CD4-positive, CD25-positive, alpha-beta regulatory T cell (primary cell): ENCODE results near the gene PRSS50. TPM values are rescaled to one million over a fixed set of nuclear protein-coding genes. Genes with fewer than 3 reads are reported as not detected.
A peak's percentile ranks its signal among the peaks of the same experiment; 100 is the strongest.

Source experiments
- ATAC-seq, 2 donors: fragments of 150-1000 bp; cut with Tn5 transposase; one replicate each; pipeline ENCODE4 v1.10.0; 2021; ENCODE audit warnings: low read depth in 2 of 2, moderate number of reproducible peaks in 2 of 2, moderate library complexity in 1 of 2
- DNase-seq, 3 donors: peaks; one replicate each; pipeline versions ENCODE4 v3.0.0 to v3.0.0-alpha.2; 2012 to 2022; ENCODE audit warnings: mixed read lengths in 1 of 3
- H3K27ac ChIP-seq: one replicate; pipeline ENCODE4 v1.7.0; 2013; ENCODE audit warnings: mild to moderate bottlenecking, low read length; ENCODE audit not compliant: insufficient read depth, poor library complexity, severe bottlenecking
- H3K27me3 ChIP-seq: one replicate; pipeline ENCODE4 v1.7.0; 2013; ENCODE audit warnings: low read length; ENCODE audit not compliant: control insufficient read depth, insufficient read depth
- H3K36me3 ChIP-seq: one replicate; pipeline ENCODE4 v1.7.0; 2013; ENCODE audit warnings: mild to moderate bottlenecking, low read length, moderate library complexity; ENCODE audit not compliant: control insufficient read depth, insufficient read depth
- H3K4me1 ChIP-seq: 2 replicates; pipeline ENCODE4 v1.7.0; 2013; ENCODE audit warnings: mild to moderate bottlenecking, low read length; ENCODE audit not compliant: insufficient read depth, control insufficient read depth, poor library complexity, severe bottlenecking
- H3K4me3 ChIP-seq: one replicate; pipeline ENCODE4 v1.7.0; 2013; ENCODE audit warnings: low read depth, mild to moderate bottlenecking, low read length, moderate library complexity
- H3K9me3 ChIP-seq, 2 experiments: 1 replicate in 1 of 2; 2 replicates in 1 of 2; pipeline ENCODE4 v1.7.0; 2013; ENCODE audit warnings: low read length in 2 of 2, mild to moderate bottlenecking in 1 of 2, moderate library complexity in 1 of 2; ENCODE audit not compliant: control insufficient read depth in 2 of 2
- H3K27ac Mint-ChIP-seq, 3 donors: one replicate each; pipeline ENCODE4 v1.8.0; 2020 to 2022; ENCODE audit warnings: mild to moderate bottlenecking in 3 of 3, mixed read lengths in 3 of 3, moderate library complexity in 2 of 3
- H3K27me3 Mint-ChIP-seq: one replicate; pipeline ENCODE4 v1.8.0; 2022; ENCODE audit warnings: mild to moderate bottlenecking, mixed read lengths
- H3K36me3 Mint-ChIP-seq: one replicate; pipeline ENCODE4 v1.8.0; 2020; ENCODE audit warnings: mixed read lengths
- H3K4me1 Mint-ChIP-seq, 4 donors: one replicate each; pipeline ENCODE4 v1.8.0; 2020 to 2022; ENCODE audit warnings: mixed read lengths in 4 of 4, mild to moderate bottlenecking in 1 of 4
- H3K4me3 Mint-ChIP-seq, 4 donors: one replicate each; pipeline ENCODE4 v1.8.0; 2020 to 2022; ENCODE audit warnings: mild to moderate bottlenecking in 4 of 4, mixed read lengths in 4 of 4, moderate library complexity in 3 of 4
- H3K9me3 Mint-ChIP-seq, 7 donors: one replicate each; pipeline ENCODE4 v1.8.0; 2020 to 2022; ENCODE audit warnings: mixed read lengths in 7 of 7, mild to moderate bottlenecking in 3 of 7, moderate library complexity in 2 of 7
- polyA plus RNA-seq, 4 donors: library from polyadenylated mRNA; unstranded; fragments of 300-500 nt; fragmentation: Illumina TruSeq; gene quantifications; one replicate each; pipeline ENCODE4 v1.2.3, GENCODE V29; 2021
- total RNA-seq: library from RNA; stranded (reverse); gene quantifications from one replicate; pipeline ENCODE4 v1.2.3, GENCODE V29; 2022

PRSS50 gene
- total and polyA plus RNA-seq, 5 donors from 2014 or later = not detected

DNA sequence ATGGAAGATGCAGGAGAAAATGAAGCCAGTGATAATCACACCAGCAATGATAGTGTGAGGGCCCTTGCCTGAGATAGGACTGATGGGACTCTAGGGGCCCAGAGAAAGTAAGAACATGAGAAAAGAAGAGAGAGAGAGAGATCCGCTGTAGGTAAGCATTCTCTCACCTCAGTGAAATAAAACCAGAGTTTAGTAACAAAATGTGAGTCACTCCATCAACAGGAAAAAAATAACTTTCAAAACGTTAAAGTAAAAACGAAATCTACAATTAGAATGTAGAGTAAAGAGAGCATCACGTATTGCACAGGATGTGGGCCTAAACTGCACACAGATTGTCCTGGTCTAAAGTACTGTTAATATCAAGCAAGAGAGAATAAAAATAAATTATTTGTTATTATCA is 6.8 kb upstream of the PRSS50 start:
- ATAC-seq = no peak
- H3K27me3 ChIP-seq = peaks cover 2% of the 10 kb centered on the region
- DNase-seq = peak in 1 of 3 donors; percentile 36
- no peak overlapping the region for H3K27ac ChIP-seq
- Mint-ChIP-seq H3K4me1 (peaks cover 0 to 10% (median under 1%) of the 10 kb centered on the region in 4 donors), H3K4me3 (no peak overlapping the region), H3K36me3 (no peaks in the 10 kb centered on the region), H3K27ac (peak overlapping the region in 1 of 3 donors; percentile 15), H3K9me3 (peaks cover 0 to 3% (median 0%) of the 10 kb centered on the region in 7 donors), H3K27me3 (peaks cover 21% of the 10 kb centered on the region)
- H3K4me3 ChIP-seq = no peak overlapping the region
- H3K4me1 ChIP-seq = no peaks in the 10 kb centered on the region
- H3K9me3 ChIP-seq = no peaks in the 10 kb centered on the region
- H3K36me3 ChIP-seq = no peaks in the 10 kb centered on the region

DNA sequence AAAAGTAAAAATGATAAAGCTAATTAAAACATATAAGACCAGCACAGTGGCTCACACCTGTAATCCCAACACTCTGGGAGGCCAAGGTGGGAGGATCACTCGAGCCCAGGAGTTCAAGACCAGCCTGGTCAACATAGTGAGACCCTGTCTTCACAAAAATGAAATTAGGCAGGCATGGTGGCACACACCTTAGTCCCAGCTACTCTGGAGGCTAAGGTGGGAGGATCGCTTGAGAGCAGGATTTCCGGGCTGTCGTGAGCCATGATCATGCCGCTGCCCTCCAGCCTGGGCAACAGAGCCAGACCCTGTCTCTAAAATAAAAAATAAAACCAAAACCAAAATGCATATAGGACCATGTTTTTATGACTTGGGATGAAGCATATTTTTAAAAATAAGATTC is 4.8 kb upstream of the PRSS50 start:
- Mint-ChIP-seq H3K4me3 (no peak overlapping the region), H3K4me1 (peaks cover 0 to 10% (median 2%) of the 10 kb centered on the region in 4 donors), H3K27me3 (peaks cover 14% of the 10 kb centered on the region), H3K27ac (no peak overlapping the region), H3K36me3 (no peaks in the 10 kb centered on the region), H3K9me3 (peaks cover 0 to 3% (median 0%) of the 10 kb centered on the region in 7 donors)
- no peak for DNase-seq
- Histone ChIP-seq H3K4me3 (no peak overlapping the region), H3K9me3 (no peaks in the 10 kb centered on the region), H3K4me1 (no peaks in the 10 kb centered on the region), H3K27ac (no peak overlapping the region), H3K36me3 (no peaks in the 10 kb centered on the region), H3K27me3 (no peaks in the 10 kb centered on the region)
- no peak for ATAC-seq

DNA sequence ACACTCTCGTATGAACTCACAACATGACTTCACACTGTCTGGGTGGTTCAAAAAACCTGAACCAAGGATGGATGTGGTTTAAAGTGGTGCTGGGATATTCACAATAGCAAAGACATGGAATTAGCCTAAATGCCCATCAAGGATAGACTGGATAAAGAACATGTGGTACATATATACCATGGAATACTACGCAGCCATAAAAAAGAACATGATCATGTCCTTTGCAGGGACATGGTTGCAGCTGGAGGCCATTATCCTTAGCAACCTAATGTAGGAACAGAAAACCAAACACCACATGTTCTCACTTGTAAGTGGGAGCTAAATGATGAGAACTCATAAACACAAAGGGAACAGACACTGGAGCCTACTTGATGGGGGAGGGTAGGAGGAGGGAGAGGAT is 3.3 kb upstream of the PRSS50 start:
- Mint-ChIP-seq H3K27me3 (peaks cover 13% of the 10 kb centered on the region), H3K27ac (no peak overlapping the region), H3K4me1 (peaks cover 0 to 10% (median 2%) of the 10 kb centered on the region in 4 donors), H3K9me3 (peaks cover 0 to 3% (median 0%) of the 10 kb centered on the region in 7 donors), H3K4me3 (no peak overlapping the region), H3K36me3 (no peaks in the 10 kb centered on the region)
- no peaks in the 10 kb centered on the region for H3K27me3 ChIP-seq
- DNase-seq (no peak), ATAC-seq (no peak)
- H3K27ac ChIP-seq = no peak overlapping the region
- H3K9me3 ChIP-seq = no peaks in the 10 kb centered on the region
- H3K4me1 ChIP-seq = no peaks in the 10 kb centered on the region
- no peak overlapping the region for H3K4me3 ChIP-seq
- H3K36me3 ChIP-seq = no peaks in the 10 kb centered on the region

DNA sequence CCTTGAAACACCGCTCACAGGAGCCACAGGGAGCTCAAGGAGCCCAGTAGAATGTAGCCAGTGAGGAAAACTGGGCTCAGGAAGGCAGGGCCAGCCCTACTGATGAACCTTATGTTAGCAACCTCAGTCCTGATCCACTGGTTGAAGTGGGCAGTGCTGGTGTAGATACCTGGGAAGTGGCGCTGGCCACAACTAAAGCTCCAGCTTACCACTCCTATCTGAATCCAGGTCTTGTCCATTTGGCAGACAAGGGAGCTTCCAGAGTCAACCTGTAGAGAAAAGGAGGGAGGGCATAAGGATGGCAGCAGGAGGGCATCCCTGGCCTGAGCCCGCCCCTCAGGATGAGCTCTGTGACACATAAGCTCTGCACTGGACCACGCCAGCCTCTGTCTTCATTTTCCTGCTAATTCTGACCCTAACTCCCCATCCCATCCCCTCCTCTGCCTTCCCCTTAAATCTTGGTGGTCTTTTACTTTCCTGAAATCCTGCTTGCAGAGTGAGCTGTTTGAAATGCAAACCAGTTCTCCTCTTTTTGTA is 2.1 kb upstream of the PRSS50 start:
- H3K27ac ChIP-seq = no peak overlapping the region
- Mint-ChIP-seq H3K4me3 (no peak overlapping the region), H3K27me3 (peaks cover 8% of the 10 kb centered on the region), H3K9me3 (peaks cover 0 to 3% (median 0%) of the 10 kb centered on the region in 7 donors), H3K27ac (no peak overlapping the region), H3K4me1 (peaks cover 0 to 10% (median 2%) of the 10 kb centered on the region in 4 donors), H3K36me3 (no peaks in the 10 kb centered on the region)
- DNase-seq (no peak), ATAC-seq (no peak)
- no peaks in the 10 kb centered on the region for H3K36me3 ChIP-seq
- no peaks in the 10 kb centered on the region for H3K9me3 ChIP-seq
- H3K4me1 ChIP-seq = no peaks in the 10 kb centered on the region
- H3K4me3 ChIP-seq = no peak overlapping the region
- H3K27me3 ChIP-seq = no peaks in the 10 kb centered on the region

DNA sequence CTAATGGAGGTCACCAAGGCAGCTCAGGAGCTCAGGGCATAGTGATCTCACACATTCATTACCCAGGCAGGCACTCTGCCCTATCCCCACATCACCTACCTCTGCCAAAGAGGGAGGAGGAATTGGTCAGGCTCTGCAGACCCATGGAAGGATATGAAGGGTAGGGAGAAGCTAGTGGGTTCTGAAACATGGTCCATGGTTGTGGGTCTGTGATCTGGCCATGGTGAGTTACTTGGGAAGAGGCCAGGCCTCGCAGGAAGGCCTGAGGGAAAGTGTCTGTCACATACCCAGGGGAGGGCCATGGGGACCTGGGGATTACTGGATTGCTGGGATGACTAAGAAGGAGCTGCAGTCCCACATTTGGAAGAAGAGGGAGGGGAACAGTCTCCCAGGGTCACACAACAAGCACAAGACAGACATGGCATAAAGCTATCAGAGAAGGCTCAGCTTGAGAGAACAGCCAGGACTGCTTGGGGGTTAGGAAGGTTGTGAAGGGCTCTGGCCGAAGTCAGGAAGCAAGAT is 1.4 kb upstream of the PRSS50 start:
- H3K9me3 Mint-ChIP-seq = peaks cover 0 to 3% (median 0%) of the 10 kb centered on the region in 7 donors
- peaks cover 0 to 5% (median 2%) of the 10 kb centered on the region in 4 donors for H3K4me1 Mint-ChIP-seq
- H3K4me3 Mint-ChIP-seq = no peak overlapping the region
- H3K36me3 Mint-ChIP-seq = no peaks in the 10 kb centered on the region
- H3K27me3 Mint-ChIP-seq = peaks cover 4% of the 10 kb centered on the region
- H3K27me3 ChIP-seq = no peaks in the 10 kb centered on the region
- H3K27ac ChIP-seq = no peak overlapping the region
- no peak overlapping the region for H3K27ac Mint-ChIP-seq
- H3K9me3 ChIP-seq = no peaks in the 10 kb centered on the region
- no peaks in the 10 kb centered on the region for H3K4me1 ChIP-seq
- ATAC-seq (no peak), DNase-seq (no peak)
- H3K4me3 ChIP-seq = no peak overlapping the region
- no peaks in the 10 kb centered on the region for H3K36me3 ChIP-seq

DNA sequence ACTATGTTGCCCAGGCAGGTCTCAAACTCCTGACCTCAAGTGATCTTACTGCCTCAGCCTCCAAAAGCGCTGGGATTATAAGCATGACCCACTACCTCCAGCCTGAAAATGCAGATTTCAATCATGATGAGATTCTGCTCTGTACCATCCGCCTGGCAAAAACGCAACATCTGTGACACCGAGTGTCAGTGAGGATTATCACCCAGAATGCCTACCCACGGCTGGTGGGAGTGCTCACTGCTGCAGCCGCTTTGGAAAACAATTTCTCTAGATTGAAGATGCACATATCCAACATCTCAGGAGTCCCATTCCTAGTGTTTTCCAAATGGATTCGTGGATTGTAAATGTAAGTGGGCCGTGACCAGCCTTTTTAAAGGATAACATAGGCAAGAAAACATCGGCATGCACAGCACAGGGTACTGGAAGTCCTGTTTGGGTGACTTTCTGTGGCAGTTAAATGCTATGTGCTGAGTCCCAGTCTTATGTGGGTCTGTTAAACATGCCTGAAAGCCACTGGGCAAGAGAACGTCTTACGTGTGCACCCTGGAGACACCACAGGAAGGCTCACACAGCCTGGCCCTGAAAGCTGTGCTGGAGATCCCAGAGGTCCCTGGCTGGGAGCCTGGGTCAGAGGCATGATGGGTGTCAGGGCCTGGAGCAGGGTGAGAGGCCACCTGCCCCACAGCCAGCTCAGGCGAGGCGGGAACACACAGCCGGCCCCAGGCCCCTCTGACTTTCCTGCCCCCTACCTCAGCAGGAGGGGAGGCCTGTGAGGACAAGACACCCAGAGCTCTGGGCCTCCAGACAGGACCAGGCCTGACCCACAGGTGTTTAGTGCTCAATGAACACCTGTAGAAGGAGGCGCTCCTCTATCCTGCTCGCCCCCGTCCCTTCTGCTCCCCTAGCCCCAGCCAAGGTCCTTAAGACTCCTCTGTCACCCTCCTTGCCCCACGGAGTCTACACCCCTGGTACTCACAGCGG is 918 bp downstream of the PRSS50 start:
- Histone ChIP-seq H3K36me3 (no peaks in the 10 kb centered on the region), H3K9me3 (no peaks in the 10 kb centered on the region), H3K27me3 (no peaks in the 10 kb centered on the region), H3K4me3 (no peak overlapping the region), H3K27ac (no peak overlapping the region), H3K4me1 (no peaks in the 10 kb centered on the region)
- ATAC-seq = no peak
- DNase-seq = no peak
- H3K27me3 Mint-ChIP-seq = peaks cover 4% of the 10 kb centered on the region
- H3K27ac Mint-ChIP-seq = no peak overlapping the region
- H3K4me3 Mint-ChIP-seq = no peak overlapping the region
- peaks cover 0 to 3% (median 0%) of the 10 kb centered on the region in 4 donors for H3K4me1 Mint-ChIP-seq
- H3K9me3 Mint-ChIP-seq = peaks cover 0 to 3% (median 0%) of the 10 kb centered on the region in 7 donors
- H3K36me3 Mint-ChIP-seq = no peaks in the 10 kb centered on the region

DNA sequence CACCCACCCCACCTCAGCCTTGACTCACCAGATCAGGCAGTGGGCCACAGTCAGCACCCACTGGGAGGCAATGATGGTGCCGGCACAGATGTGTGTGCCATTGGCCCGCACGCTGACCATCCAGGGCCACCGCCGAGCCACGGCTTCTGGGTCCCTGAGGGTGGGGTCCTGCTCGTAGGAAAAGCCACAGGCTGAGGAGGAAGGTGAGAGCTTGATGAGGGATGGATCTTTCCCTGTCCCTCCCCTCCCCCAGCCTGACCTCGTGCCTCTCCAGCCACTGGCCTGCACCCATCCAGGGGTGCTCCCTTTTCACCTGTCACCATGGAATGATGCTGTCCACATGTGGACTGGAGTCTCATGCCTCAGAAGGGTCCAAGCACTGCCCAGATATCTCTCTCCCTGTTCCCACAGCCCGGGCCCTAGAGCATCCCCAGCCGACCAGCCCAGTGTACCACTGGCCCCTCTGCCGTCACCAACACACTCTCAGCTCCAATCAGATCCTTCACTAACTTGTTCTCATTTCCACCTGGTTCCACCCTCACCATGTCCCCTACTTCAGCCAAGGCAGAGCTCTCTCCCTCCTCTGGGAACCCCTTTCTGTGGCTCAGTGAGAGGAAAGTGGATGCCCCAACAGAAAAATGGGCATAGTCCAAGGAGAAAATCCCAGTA is 2.0 kb downstream of the PRSS50 start:
- Mint-ChIP-seq H3K4me1 (peaks cover 0 to 3% (median 0%) of the 10 kb centered on the region in 4 donors), H3K4me3 (no peak overlapping the region), H3K27ac (no peak overlapping the region), H3K9me3 (no peaks in the 10 kb centered on the region), H3K27me3 (peaks cover 4% of the 10 kb centered on the region), H3K36me3 (no peaks in the 10 kb centered on the region)
- Histone ChIP-seq H3K36me3 (no peaks in the 10 kb centered on the region), H3K4me1 (no peaks in the 10 kb centered on the region), H3K4me3 (no peak overlapping the region), H3K27ac (no peak overlapping the region), H3K9me3 (no peaks in the 10 kb centered on the region), H3K27me3 (no peaks in the 10 kb centered on the region)
- ATAC-seq = no peak
- no peak for DNase-seq
